Fibroblast of mammary gland (primary cell): ENCODE results near the gene CRADD.

Experiments
- DNase-seq: peaks from one replicate; pipeline ENCODE4 v3.0.0-alpha.2; 2010; ENCODE audit warnings: low read depth
- H3K4me3 ChIP-seq: 2 replicates; pipeline ENCODE4 v1.5.1; 2011; ENCODE audit warnings: low read depth, mild to moderate bottlenecking, low read length, moderate library complexity; ENCODE audit not compliant: control insufficient read depth
- TF ChIP-seq, protein P1 (sequence below): conservative IDR thresholded peaks from 2 replicates; pipeline ENCODE4 v1.5.1; 2011; ENCODE audit warnings: low read depth, low read length, inconsistent platforms; ENCODE audit not compliant: control insufficient read depth, insufficient read depth

The CRADD gene

DNA sequence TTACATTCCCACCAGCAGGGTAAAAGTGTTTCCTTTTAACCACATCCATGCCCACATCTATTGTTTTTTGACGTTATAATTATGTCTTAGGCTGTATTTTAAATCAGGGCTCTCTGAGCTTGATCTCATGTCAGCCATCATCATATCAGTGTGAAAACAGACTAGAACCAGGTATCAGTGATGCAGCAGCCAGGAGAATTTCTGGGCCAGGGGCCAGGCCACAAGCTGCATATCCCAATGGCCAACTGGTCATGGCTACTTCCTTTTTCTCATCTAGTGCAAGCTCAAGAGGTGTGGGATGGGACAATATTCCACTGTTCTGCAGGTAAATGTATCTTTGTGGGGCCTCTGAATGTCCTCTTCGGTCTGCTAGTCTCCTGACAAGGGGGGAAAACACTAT is 125.1 kb downstream of the CRADD start:
- TF ChIP-seq, protein P1, sequence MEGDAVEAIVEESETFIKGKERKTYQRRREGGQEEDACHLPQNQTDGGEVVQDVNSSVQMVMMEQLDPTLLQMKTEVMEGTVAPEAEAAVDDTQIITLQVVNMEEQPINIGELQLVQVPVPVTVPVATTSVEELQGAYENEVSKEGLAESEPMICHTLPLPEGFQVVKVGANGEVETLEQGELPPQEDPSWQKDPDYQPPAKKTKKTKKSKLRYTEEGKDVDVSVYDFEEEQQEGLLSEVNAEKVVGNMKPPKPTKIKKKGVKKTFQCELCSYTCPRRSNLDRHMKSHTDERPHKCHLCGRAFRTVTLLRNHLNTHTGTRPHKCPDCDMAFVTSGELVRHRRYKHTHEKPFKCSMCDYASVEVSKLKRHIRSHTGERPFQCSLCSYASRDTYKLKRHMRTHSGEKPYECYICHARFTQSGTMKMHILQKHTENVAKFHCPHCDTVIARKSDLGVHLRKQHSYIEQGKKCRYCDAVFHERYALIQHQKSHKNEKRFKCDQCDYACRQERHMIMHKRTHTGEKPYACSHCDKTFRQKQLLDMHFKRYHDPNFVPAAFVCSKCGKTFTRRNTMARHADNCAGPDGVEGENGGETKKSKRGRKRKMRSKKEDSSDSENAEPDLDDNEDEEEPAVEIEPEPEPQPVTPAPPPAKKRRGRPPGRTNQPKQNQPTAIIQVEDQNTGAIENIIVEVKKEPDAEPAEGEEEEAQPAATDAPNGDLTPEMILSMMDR: no peak
- DNase-seq: no peak
- H3K4me3 ChIP-seq: no peak overlapping the region

DNA sequence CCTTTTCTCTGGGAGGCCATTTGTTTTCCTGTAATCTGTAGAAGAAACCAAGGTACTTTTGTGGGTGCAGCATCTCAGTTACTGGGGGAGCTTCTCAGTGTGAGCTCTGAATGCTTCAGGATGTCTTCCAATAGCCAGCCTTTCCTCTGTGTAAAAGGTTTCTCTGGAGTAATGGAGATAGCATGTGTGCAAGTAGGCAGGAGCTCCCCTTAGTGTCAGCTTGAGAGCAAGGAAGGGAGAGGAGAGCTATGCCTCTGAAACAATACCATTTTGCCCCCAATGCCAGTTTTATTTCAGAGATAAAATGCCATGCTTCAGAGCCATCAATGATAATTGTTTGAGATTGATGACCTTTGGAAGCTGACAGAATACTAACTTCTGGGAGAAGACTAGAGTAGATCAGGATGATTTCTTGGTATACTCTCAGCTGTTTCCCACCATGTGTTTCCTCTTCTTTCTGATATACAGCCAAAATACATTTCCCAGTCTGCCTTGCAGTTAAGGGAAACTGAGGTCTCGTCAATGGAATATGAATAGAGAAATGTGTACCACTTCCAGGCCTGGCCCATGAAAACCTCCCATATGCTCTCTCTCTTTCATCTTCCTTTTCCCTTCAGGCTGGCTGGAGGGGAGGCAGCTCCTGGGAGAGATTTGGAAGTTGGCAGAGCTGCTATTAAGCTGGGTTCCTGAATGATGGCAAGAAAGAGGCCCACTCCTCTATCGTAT is 125.7 kb downstream of the CRADD start:
- no peak overlapping the region for H3K4me3 ChIP-seq
- peak; percentile 63 for DNase-seq
- TF ChIP-seq, protein P1: peak; percentile 50

DNA sequence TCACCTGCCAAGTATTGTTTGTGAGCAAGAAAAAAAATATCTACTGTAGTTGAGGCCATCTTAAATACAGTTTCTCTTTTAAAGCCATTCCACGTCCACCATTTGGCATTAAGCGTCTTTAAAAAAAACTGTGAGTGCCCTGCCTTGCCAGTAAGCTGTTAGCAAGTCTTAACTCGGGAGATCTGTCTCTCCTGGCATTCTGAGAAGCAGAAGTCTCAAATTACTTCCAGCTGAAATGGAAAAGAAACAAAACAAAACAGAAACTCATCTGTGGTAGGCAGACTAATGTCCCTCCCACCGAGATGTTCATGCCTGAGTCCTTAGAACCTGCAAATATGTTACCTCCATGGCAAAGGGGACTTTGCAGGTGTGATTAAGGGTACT is 126.2 kb downstream of the CRADD start:
- peak; percentile 88 for DNase-seq
- TF ChIP-seq, protein P1: no peak
- H3K4me3 ChIP-seq: no peak overlapping the region

DNA sequence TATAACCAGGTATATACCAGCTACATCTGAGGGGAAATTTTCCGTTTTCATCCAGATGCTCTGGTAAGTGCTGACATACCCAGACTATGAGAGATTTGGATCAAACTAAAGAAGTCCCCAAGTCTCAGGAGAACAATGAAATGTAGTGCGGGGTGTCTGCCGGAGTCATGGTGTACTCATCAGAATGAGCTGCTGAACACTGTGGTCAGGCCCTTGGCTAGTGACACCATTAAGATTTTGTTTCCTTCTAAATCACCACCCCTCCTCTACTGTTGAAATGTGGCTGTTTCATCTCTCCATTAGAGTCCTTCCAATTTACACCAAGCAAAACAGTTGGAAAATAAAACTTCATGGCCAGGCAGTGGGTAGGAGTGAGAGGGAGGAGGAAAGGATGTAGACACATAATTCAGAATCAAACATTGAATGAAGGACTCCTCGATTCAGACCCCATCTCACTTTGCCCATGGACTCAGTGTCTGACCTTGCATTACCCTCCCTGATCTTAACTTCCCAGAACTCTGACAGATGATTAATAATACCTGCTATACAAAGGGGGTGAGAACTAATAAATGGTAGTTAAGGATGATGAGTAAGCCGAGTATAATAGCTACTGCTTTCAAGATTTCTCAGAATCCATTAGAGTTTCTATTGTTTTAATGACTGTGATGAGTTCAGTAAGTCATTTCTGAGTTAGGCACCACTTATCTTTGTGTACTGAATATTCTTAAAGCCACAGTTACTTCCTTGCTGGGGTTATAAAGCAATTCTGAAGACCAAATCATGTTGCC is 127.4 kb downstream of the CRADD start:
- TF ChIP-seq, protein P1: no peak
- peak; percentile 85 for DNase-seq
- no peak overlapping the region for H3K4me3 ChIP-seq

DNA sequence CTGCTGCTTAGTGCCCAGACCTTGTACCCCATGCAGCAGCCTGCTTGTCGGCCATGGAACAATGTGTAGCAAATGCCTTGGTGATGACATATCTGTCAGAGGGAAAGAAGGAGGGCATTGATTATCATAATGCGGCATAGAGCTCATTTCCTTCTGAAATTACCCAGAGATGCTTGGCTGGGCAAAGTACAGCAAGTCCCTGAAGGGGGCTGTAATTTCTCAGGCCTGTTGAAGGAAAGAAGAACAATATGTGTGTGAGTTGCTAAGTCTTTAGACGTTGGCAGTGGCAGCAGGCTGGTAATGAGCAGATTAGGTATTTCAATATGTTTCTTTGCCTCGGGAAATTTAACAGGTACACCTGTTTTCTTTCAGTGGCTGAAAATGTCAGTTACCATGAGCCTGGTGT is 128.6 kb downstream of the CRADD start:
- no peak overlapping the region for H3K4me3 ChIP-seq
- TF ChIP-seq, protein P1: no peak
- no peak for DNase-seq

DNA sequence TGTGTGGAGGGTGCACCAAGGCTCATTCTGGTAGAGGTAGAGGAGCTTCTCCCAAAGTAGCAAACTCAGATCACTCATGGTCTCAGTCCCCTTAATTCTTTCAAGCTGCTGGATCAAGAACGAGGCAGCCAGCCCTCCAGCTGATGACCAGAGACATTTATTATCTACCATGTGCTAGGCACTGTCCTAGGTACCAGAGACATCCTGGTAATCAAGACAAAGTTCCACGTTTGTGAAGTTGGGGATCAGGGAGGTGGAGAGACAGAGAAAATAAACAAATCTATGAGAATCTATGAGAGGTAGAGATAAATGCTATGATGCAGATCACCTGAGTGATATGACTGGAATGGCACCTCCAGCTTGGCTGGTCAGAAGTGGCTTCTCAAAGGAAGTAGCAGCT is 130.2 kb downstream of the CRADD start:
- TF ChIP-seq, protein P1: no peak
- no peak for DNase-seq
- H3K4me3 ChIP-seq: no peak overlapping the region
